ENCODE data around the gene METRN.

METRN gene

DNA sequence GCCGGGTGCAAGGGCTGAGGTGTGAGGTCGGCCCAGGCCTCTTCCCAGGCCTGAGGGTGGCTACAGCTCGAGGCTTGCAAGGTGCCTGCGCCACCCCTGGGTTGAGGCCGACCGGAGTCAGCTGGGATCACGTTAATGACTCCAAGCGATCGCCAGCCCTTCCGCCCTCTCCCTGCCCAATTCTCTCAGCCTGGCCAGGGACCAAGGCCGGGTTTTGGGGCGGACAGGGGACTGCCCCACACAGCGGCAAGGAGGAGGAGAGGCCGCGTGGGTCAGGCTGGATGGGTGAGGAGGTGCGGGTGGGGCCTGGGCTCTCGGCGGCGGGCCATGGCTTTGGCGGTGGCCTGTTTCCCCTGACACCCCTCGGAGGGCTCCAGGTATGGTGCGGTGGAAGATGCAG, 21.6 kb upstream of the METRN start:
- DNase-seq, result no peak

DNA sequence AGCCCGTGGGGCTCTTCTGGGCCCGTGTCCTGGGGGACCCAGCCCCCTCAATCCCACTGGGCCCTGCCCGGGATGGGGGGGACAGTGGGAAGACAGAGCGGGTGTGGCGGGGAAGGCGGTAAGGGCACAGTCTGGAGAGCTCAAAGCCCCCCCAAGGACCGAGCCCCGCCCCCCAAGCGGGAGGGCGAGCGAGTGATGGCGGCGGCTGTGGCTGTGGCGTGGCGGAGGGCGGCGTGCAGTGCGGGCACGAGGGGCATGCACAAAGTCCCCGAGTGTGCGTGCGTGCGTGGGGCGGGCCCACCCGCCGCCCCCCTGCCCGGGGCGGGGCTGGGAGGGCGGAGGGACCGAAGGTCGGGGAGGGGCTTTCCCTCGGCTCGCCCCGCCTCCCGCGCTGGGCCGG, 21.2 kb upstream of the METRN start:
- no peak for DNase-seq

DNA sequence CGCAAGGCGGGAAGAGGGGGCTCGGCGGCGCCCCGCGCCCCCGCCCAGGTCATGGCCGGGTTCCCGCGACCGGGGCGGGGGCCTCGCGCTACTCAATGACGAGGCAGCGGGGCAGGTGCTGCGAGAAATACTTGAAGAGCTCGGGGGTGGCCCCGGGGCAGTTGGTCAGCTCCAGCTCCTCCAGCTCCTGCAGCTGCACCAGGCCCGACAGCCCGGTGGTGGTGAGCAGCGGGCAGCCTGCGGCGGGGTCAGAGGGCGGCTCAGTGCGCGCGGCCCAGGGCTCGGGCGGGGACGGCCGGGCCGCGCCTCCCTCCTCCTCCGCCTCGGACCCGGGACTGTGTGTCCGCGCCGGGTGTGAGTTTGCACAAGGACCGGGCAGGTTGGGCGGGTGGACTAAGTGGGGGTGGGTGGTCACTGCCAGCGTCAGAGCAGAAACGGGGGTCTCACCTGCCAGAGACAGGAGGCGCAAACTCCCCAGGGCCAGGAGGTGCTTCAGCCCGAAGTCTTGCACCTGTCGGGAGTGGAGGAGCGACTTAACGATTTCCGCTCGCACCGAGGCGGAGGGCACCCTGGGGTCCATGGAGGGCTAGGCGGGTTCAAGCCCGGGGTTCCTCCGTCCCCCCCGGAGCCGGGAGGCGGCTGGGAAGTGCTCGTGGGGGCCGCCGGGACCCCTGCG, 20.6 kb upstream of the METRN start:
- DNase-seq, result no peak

DNA sequence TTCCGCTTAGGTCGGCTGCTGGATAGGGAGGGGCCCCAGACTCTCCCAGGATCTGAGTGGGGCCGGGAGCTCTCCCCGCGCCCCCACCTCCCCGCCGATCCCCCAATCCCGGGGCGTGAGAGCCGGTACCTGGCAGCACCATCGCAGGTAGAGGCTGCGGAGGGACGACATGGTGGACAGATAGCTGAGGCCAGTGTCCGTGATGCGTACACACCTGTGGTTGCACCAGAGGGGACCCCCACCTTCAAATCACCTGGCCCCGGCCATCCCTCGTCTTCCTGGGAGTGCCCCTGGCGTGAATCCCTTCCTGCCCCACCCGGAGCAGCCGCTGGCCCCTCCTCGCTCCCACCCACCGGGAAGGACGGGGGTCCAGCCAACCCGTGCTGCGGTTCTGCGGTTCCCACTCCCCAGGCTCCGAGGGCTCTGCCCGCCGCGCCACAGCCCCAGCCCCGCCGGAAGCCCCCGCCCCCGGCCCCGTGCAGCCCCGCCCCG, 20.0 kb upstream of the METRN start:
- no peak for DNase-seq

DNA sequence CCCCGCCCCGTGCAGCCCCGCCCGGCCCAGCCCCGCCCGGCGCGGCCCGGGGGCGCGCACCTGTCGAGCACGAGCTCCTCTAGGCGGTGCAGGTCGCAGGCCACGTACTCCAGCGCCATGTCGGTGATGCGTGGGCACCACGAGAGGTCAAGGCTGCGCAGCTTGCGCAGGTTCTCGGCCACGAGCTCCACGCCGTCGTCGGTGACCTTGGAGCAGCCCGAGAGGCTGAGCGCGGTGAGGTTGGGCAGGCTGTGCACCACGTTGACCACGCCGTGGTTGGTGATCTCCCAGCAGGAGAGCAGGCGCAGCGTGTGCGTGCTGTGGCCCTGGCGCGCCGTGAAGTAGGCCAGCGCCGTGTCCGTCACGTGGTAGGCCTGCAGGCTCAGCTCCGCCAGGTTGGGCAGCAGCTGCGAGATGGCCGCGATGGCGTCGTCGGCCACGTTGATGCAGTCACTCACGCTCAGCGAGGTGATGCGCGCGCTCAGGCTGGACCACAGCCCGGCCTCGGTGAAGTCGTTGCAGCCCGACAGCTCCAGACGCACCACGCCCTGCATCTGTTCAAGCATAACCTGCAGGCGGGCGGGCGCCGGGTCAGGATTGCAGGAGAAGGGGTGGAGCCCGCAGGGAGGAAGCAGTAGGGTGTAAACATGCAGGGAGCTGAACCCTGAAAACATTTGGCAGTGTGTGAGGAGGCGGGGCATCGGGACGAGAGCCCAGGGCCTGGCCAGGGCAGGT, 19.4 kb upstream of the METRN start:
- DNase-seq, result peak; percentile 73

DNA sequence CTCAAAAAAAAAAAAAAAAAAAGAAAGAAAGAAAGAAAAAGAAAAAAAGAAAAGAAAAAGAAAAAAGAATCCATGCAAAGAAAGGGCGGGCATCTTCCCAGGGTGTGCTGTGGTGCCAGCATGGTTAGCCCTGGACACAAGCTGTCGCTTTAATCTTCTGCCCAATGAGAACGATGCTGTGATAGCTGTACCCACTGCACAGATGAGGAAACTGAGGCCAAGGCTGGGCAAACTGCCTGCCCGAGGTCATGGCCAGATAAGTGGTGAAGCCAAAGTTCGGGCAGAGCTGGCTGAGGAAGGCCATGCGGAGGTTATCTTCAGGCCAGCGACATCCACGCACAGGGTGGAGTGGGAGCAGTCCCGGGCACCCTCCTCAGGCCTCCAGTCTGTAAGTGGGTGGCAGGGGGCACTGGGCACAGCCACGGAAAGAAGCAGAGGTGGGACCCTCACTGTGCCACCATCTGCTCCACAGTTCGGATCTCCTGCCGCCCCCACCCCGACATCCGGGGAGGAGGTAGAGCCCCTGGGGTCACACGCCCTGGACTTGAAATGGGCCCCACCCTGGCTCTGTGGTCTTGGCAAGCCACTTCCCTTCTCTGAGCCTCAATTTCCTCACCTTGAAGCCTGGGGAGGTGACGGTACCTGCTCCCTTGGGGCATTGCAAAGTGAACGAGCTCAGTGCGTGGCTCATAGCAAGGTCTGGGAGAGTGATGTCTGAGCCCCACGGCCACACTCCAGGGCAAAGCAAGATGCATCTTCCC, 15.8 kb upstream of the METRN start:
- no peak for DNase-seq

DNA sequence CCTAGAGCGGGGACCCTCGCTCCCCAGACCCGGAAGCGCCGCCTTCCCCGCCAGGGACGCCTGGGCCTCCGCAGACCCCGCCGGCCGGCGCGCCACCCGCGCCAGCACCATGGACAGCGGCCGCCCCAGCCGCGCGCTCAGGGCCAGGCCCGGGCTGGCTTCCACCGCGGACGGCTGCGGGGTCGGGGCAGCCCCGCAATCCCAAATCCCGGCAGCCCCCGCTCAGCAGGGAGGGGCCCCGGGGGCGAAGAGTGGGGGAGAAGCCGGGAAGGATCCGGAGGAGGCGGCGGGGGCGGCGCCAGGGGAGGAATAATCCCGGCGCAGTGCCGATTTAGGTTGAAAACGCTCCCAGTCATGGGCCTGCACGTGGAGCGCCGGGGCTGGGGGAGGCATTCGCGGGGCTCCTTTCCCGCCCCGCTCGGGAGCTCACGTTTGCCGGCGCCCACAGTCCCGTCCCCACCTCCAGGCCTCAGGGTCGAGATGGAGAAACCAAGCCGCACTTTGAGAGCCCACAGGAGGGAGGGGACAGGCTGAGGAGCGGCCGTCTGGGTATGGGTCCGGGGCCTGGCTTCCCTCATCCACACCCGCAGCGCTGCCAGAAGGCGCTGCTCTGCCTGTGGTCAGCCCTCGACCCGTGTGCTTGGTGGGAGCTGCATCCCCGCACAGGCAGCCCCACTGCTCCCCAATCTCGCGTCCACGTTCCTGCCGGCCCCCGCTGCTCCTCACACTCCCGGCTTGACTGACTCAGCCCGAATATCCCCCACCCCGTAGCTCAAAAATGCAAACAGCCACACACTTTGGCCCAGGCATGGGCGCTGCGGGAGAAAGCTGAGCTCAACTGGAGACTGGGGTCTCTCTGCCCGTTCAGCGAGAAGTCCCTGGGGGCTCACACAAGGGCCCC, 14.0 kb upstream of the METRN start:
- peak; percentile 40 for DNase-seq

DNA sequence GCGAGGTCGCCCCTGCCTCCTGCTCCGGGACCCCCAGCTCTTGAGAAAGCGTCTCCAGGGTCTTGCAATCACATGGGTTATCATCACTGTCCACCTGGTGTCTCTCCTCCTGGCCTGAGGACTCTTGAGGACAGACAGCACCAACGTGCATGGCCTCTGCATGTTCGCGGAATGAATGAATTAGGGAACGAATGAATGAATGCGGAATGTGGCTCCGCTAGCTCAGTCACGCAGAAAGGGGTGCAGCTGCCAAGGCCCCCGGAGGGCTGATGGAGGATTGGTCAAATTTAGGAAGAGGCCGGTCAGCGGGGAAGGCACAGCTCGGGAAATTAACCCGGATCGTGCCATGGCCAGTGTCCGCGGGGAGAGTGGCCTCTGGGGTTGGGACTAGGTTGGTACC, 12.6 kb upstream of the METRN start:
- DNase-seq, result no peak

DNA sequence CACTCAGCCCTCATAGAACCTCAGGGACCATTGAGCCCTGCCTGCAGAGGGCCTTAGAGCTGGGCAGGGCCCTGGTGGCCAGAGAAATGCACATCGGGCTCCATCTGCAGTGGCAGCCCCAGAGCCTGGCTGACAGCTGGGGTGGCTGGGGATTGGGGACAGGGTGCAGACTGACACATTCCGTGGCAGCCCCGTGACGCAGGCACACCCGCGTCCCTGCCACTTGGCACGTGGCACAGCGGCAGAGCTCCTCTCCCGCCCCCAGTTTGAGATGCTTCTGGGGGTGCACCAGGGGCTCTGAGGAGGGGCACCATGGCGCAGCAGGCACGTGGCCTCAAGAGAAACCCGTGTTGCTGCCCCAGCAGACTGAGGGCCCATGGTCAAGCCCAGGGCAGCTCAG, 11.5 kb upstream of the METRN start:
- DNase-seq, result no peak

DNA sequence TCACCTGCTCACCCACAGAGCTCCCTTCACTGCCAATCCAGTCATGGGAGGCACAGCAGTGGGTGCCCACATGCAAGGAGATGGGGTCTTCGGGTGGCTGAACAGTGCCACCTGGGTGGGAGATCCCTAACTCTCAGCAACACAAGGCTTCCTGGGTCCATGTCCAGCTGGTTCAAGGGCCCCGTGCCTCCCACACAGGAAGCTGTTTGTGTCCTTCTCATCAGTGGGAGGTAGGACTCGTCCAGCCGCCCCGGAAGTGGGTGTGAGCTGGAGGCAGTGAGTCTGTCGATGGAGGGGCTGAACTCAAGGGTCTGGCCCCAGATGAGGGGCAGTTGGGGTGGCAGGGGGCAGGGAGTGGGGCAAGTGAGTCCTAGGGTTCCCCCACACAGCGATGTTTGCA, 10.9 kb upstream of the METRN start:
- no peak for DNase-seq

DNA sequence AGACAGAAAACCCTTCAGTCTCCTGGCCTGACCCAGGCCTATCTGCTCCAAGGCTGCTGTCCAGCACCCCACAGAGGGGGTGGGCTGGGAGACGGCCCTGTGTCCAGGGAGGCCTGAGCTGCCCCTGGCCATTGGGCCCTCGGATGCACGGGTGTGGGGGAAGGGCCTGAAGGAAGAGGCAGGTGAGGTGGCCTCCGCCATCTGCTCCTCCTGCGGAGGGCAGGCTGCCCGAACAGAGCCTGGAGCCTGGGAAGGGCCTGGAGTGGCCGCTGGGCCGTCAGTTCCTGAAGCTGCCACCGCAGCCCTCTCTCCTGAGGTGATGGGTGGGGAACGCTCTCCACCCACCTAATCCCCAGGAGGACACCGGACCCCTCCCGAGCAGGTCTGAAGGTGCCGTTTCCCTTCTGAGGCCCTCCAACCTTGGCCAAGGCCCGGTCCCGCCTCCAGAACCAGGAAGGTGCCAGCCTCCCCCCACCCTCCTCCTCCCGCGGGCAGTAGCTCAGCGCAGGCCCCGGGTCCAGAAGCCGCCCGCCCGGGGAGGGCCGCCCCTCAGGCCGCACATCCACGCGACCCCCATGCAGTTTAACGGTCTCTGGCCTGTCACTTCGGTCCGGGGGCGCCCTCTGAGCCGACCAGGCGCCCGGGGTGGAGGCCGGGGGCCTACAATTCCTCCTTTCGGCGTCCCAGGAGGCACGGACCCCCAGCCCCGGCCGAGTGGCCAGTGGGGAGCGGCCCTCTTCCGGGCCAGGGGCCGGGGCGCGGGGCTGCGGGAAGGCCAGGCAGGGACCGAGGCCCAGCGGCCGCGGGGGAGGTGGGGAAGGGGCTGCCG, 10.2 kb upstream of the METRN start:
- DNase-seq, result no peak

DNA sequence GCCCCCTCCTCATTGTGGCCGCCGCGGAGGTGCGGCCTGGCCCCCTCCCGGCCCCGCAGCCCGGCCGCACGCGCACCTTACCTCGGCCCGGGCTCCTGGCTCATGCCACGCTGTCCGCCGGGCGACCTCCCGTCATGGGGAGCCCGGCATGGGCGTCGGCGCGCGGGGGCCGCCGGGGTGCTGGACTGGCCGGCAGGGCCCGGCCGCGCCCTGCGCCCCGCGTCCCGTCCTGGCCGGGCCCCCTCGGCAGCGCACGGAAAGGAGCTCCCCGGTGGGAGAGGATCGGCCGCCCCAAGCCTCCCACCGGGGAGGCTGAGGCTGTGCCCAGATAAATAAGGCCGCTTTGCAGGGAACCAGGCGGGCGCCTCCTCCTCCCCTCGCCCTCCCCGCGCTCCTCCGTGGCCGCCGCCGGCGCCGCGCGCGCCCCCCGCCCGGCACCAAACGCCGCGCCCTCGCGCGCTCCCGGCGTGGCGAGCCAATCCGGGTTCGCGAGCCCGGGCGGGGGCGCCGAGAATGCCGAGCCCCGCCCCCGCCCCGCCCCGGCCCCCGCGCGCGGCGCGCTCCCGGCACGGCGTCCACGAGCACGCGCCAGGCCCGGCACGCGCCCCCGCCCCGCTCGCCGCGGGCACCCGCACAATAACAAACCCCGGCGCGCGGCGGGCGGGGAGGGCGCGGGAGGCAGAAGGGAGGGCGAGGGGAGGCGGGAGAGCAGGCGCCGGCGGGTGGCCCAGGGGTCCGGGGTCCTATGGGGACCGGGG, 9.3 kb upstream of the METRN start, which contains the start of gene FBXL16:
Gene FBXL16 (minus strand): TSS at position 371 of the 758 bp plus-strand sequence. CDS start 8,396 bp downstream, outside the sequence.
- DNase-seq, result no peak

DNA sequence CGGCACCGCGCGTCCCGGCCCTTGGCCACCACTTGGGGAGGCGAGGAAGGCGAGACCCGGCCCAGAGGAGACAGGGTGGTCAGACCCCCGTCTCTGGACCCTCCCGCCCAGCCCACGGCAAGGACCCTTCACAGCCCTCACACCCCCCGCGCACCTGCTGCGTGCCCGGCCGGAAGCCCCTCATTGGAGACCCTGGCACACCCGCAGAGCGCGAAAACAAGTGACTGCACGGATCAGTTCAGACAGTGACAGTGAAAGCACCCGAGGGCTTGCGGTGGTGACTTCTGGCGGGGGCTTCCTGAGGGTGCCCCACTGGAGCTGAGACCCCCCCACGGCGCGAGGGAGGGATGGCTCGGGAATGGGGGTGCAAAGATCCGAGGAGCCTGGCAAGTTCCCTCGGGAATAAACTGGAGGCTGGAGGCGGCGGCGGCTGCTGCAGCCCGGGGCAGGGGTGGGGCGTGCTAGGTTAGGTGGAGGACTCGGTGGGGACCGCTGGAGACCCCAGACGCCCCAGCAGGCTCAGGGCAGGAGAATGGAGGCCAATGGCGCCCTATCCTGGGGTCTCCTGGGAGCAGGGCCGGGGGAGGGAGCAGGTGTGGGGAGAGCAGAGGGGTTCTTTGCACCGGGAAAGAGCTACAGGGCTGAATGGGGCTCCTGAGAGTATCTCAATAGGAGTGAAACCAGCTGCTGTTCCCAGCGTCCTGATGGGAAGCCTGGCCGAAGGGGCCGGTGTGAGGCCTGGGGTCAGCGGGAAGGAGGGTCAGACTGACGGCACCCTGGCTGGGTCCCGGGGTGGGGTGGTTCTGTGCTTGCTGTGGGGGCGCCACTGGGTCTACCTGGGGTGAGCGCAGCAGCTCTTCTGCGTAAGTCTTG, 8.5 kb upstream of the METRN start:
- DNase-seq, result no peak

DNA sequence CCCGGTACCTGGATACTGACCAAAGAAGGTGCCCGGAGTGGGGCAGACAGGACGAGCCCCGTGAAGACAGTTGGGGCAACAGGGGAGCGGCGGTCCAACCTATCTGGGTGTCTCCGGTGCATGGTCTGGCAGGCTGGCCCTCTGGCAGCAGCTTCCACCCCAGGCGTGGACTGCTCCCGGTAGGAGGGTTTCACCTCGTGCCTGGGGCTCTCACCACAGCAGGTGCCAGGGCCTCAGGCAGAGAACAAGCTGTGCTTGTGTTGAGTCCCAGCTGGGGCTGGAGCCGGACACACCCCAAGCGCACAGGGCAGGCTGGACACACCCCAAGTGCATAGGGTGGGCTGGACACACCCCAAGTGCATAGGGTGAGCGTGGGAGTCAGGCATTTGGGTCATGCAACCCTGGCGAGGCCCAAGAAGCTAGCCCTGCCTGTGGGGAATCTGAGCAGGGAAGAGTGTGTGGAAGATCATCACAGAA, 7.8 kb upstream of the METRN start:
- no peak for DNase-seq

DNA sequence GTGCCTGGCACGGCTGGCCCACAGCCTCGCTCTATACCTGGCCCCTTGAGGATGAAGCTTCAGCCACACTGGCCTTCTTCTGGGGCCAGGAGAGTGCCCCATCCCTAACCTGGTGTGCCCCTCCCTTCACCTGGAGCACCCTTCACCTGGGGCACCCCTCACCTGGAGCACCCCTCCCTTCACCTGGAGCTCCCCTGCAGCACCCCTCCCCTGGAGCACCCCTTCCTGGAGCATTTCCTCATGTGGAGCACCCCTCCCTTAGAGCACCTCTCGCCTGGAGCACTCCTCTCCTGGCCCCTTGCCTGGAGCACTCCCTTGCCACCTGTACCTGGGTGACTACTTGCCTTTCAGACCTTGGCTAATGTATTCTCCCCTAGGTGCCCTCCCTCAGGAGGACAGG, 6.9 kb upstream of the METRN start:
- DNase-seq, result no peak

DNA sequence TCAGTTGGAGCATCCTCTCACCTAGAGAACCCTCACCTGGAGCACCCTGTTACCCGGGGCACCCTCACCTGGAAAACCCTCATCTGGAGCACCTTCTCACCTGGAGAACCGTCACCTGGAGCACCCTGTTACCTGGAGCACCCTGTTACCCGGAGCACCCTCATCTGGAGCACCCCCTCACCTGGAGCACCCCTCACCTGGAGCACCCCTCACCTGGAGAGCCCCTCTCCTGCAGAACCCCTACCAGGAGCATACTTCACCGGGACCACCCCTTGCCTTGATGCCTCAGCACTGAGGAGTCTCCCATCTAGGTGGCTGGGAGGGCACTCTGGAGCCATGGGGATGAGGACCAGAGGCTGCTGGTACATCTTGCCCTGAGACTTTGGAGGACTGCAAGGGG, 6.0 kb upstream of the METRN start:
- DNase-seq, result no peak

DNA sequence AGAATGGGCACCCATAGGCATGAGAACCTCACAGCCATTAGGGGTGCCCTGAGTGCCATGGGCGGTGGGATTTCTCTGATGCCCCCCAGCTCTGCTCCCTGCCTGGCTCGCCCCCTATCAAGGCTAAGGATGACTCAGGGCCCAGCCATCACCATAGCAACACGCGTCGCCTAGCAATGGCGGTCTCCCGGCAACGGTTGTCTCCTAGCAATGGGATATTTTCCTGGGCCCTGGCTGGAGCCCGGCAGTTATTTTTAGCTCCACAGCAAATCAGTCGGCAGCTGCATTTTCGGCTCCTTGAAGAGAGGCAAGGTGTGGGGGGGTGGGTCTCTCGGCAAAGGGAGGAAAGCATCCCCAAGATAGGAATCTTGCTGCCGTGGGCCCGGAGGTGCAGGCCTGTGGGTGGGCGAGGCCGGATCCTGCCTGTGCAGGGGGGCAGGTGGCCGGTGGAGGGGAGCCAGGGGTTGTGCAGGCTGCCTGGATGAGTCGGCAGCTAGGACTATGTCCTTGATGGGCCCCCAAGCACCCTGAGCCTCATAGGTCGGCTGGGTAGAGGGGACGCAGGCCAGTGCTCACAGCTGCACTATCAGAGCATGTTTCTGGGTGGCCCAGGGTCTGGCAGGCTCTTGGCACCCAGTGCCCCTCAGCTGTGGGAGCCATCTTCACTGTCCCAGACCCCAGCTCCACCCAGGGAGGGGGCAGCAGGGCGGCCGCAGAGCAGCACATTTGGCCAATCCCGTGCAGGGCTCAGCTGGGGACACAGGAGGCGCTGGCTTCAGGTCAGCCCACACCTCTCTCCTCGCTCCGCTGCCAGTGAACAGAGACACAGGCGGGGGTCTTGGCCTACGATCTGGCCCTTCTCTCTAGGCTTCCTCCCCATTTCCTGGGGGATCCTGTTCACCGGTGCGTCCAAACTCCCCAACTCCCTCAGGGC, 5.1 kb upstream of the METRN start:
- DNase-seq, result no peak

DNA sequence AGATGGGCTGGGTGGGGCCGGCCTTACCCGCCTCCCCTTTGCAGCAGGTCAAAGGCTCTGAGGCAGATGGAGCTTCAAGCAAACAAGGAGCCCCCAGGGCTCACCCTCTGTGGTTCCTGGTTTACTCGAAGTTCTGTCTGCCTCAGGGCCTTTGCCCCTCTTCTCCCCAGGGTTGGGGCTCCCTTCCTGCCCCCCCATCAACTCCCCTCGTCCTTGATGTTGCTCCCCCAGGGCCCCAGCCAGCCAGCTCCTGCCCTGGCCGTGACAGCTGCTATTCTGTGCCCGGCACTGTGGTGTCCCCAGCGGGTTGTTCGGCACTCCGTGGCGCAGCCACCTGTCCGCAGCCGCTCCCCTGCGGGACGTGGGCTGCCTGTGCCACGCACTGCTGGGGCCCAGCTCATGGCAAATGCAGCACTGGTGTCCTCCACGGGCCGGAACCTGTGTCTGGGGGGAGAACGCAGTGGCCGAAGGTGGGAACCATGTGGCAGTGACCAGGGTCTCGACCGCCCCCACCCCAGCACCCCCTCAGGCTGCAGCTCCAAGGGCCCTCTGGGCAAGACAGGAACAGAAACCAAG, 4.3 kb upstream of the METRN start:
- no peak for DNase-seq
